ENCODE results near the gene AGBL4. TPM values are rescaled to one million over a fixed set of nuclear protein-coding genes. Genes with fewer than 3 reads are reported as not detected.

AGBL4 gene
- total and polyA plus RNA-seq, 2 experiments from 2014 or later, result not detected

- Histone ChIP-seq H3K4me3 (no peak overlapping the region), H3K9me3 (ENCODE audit: low read depth) (no peaks in the 10 kb centered on the region), H3K4me1 (ENCODE audit: low read depth) (no peaks in the 10 kb centered on the region), H3K27me3 (no peaks in the 10 kb centered on the region), H3K36me3 (no peaks in the 10 kb centered on the region), H3K27ac (no peak overlapping the region)
- no peak for DNase-seq (ENCODE audit: low read depth in 1 of 2, low spot score in 1 of 2)
- no peak for TF ChIP-seq CTCF (IDR thresholded peaks at IDR 0.05; ENCODE audit: low read depth, low read length)
These were observed 1295.2 kb downstream of the AGBL4 start for GRCh38 chr1:48728584-48728983.

GRCh38 chr1:48726557-48727215 is 1297.1 kb downstream of the AGBL4 start:
- no peaks in the 10 kb centered on the region for H3K4me1 ChIP-seq (ENCODE audit: low read depth)
- TF ChIP-seq CTCF (IDR thresholded peaks at IDR 0.05; ENCODE audit: low read depth, low read length), result no peak
- DNase-seq (ENCODE audit: low read depth in 1 of 2, low spot score in 1 of 2), result no peak
- H3K9me3 ChIP-seq (ENCODE audit: low read depth), result no peaks in the 10 kb centered on the region
- H3K27me3 ChIP-seq, result no peaks in the 10 kb centered on the region
- no peak overlapping the region for H3K27ac ChIP-seq
- H3K36me3 ChIP-seq, result no peaks in the 10 kb centered on the region
- no peak overlapping the region for H3K4me3 ChIP-seq

- no peak for TF ChIP-seq CTCF (IDR thresholded peaks at IDR 0.05; ENCODE audit: low read depth, low read length)
- no peaks in the 10 kb centered on the region for H3K27me3 ChIP-seq
- no peak overlapping the region for H3K4me3 ChIP-seq
- H3K4me1 ChIP-seq (ENCODE audit: low read depth), result no peaks in the 10 kb centered on the region
- H3K36me3 ChIP-seq, result no peaks in the 10 kb centered on the region
- no peak overlapping the region for H3K27ac ChIP-seq
- DNase-seq (ENCODE audit: low read depth in 1 of 2, low spot score in 1 of 2), result no peak
- H3K9me3 ChIP-seq (ENCODE audit: low read depth), result no peaks in the 10 kb centered on the region
These were observed 1297.6 kb downstream of the AGBL4 start for GRCh38 chr1:48726139-48726538.

GRCh38 chr1:48725341-48726046 is 1298.3 kb downstream of the AGBL4 start:
- Histone ChIP-seq H3K4me3 (no peak overlapping the region), H3K27ac (no peak overlapping the region), H3K9me3 (ENCODE audit: low read depth) (no peaks in the 10 kb centered on the region), H3K4me1 (ENCODE audit: low read depth) (no peaks in the 10 kb centered on the region), H3K27me3 (no peaks in the 10 kb centered on the region), H3K36me3 (no peaks in the 10 kb centered on the region)
- no peak for TF ChIP-seq CTCF (IDR thresholded peaks at IDR 0.05; ENCODE audit: low read depth, low read length)
- DNase-seq (ENCODE audit: low read depth in 1 of 2, low spot score in 1 of 2), result no peak

- Histone ChIP-seq H3K4me3 (no peak overlapping the region), H3K27me3 (no peaks in the 10 kb centered on the region), H3K9me3 (ENCODE audit: low read depth) (no peaks in the 10 kb centered on the region), H3K36me3 (no peaks in the 10 kb centered on the region), H3K27ac (no peak overlapping the region), H3K4me1 (ENCODE audit: low read depth) (no peaks in the 10 kb centered on the region)
- TF ChIP-seq CTCF (IDR thresholded peaks at IDR 0.05; ENCODE audit: low read depth, low read length), result no peak
- no peak for DNase-seq (ENCODE audit: low read depth in 1 of 2, low spot score in 1 of 2)
These were observed 1302.8 kb downstream of the AGBL4 start for GRCh38 chr1:48720929-48721328.

Measured in cardiac muscle cell (in vitro differentiated cells and primary cell).